GM10248 (cell line): ENCODE measurements around the gene SLC35B2.

Experiments used
- CTCF ChIA-PET: fragments of 300-600 bp; sonication (Branson Sonifier 250); formaldehyde crosslinking; extraction: SDS; loops from one replicate; lab custom pipeline; 2021; ENCODE audit warnings: antibody characterized with exemption; lab: Yijun Ruan, JAX
- POLR2A ChIA-PET: fragments of 350-650 bp; sonication (Branson Sonifier 250); formaldehyde crosslinking; extraction: SDS; loops from one replicate; lab custom pipeline; 2020; ENCODE audit warnings: antibody characterized with exemption; lab: Yijun Ruan, JAX
- DNase-seq: peaks from one replicate; pipeline ENCODE4 v3.0.0; 2012; ENCODE audit errors: extremely low spot score
- TF ChIP-seq, protein P1 (sequence below): IDR thresholded peaks from 2 replicates; pipeline ENCODE4 v1.5.1; 2012; ENCODE audit warnings: mild to moderate bottlenecking, low read depth; ENCODE audit errors: extremely low read depth, missing control alignments, control extremely low read depth

SLC35B2 gene

DNA sequence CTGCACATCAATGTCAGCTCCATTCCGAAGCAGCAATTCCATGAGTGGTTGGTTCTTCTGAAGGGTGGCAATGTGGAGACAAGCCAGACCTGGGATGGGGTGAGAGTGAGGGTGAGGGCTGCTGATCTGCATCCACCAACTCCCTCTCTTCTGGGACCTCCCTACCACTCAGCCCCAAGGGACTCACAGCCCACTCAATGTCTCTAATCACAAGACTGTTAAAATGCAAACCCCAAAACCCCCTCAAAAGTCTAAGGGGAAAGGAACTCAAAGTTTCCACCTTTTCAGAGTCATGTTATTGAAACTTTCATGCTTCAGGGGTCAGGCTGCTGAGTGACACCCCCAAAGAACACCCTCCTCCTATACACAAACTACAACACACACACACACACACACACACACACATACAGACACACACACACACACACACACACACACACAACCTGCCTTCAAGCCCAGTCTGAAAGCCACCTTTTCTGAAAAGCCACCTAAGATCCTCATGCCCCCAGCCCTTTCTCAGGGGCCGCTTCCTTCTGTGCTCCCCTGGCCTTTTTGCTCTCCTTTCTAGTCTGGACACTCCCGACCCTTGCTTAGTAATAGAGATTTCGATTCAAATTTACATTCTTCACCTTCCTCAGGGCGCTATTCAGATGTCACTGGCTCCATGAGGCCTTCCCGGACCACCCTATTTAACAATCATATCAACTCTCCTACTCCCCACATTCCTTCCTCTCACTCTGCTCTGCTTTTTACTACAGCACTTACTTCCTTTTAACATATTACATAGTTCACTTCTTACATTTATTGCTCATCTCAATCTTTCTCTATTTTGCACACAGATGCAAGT is 3.3 kb upstream of the SLC35B2 start:
- ChIA-PET POLR2A (interaction anchor here (0.5 to 2.7 kb wide), 3 partner anchors 9 to 16 kb away, joined by 9 to 19 read pairs (median 9); partner anchors contain the start of gene HSP90AB1), CTCF (interaction anchor here (1.7 kb wide), 1 partner anchor 23 kb away, joined by 5 read pairs; no protein-coding TSS in a partner anchor)
- DNase-seq: peak; percentile 61
- TF ChIP-seq, protein P1, sequence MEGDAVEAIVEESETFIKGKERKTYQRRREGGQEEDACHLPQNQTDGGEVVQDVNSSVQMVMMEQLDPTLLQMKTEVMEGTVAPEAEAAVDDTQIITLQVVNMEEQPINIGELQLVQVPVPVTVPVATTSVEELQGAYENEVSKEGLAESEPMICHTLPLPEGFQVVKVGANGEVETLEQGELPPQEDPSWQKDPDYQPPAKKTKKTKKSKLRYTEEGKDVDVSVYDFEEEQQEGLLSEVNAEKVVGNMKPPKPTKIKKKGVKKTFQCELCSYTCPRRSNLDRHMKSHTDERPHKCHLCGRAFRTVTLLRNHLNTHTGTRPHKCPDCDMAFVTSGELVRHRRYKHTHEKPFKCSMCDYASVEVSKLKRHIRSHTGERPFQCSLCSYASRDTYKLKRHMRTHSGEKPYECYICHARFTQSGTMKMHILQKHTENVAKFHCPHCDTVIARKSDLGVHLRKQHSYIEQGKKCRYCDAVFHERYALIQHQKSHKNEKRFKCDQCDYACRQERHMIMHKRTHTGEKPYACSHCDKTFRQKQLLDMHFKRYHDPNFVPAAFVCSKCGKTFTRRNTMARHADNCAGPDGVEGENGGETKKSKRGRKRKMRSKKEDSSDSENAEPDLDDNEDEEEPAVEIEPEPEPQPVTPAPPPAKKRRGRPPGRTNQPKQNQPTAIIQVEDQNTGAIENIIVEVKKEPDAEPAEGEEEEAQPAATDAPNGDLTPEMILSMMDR: no peak

DNA sequence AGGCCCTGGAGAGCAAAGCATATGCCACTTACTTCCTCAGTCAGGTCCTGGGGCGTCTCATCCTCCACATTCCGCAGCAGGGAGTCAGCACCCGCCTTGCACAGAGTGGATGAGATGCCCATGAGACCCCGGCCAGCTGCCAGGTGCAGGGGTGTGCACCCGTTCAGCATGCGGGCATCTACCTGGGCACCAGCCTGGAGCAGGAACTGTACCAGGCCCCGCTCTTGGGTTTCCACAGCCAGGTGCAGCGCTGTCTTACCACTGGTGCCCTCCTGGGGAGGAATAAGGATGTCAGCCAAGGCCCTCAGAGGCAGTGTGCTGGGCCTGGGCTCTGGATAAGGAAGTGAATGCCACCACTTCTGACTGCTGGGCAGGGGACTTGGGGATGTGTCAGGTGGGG is 2.7 kb upstream of the SLC35B2 start:
- ChIA-PET POLR2A (no interaction called here), CTCF (no interaction called here)
- TF ChIP-seq, protein P1: no peak
- DNase-seq: no peak

DNA sequence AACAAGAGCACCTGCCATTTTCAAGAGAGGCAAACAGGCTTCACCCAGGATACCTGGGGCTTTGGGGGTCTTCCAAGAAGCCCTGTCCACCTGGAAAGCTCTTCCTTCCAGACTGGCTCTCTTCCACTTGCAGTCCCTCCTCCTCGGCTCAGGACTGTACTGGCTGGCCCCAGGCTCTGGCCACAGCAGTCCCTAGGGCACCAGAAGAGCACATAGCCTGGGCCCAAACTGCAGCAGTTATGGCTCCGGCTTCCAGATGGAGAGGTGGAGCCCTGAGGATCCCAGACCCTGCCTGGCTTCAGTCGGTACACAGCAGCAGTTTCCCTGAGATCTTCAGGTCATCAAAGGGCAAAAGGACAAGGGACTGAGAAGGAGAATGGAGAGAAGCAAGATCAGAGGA is 1.6 kb upstream of the SLC35B2 start:
- POLR2A ChIA-PET: no interaction called here
- TF ChIP-seq, protein P1: no peak
- DNase-seq: no peak
- CTCF ChIA-PET: interaction anchor here (0.9 to 1.0 kb wide), 3 partner anchors 17 to 47 kb away, joined by 3 to 4 read pairs (median 3); no protein-coding TSS in a partner anchor

DNA sequence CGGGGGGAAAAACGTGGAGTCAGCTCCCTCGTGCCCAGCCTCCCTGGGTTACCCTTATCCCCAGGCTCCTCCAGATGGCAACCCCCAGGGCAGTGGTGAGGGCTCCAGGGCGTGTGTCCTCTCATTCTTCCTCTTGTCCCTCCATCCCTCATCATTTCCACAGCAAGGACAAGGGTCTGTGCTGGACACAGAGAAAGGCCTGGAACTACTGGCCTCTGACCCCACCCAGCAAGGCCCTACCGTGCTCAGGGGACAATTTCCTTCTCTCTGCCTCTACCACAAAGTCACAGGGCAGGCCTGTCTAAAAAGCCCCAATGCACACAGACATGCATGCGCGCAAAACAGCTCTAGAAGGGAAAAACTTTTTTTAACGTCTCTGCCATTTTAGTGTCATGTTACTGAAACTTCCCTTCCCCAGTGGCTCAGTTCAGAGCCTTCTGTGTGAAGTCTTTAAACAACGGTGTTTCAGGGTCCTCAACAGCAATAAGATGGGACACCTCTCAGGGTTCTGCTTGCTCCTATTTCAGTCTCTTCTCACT is 1.1 kb upstream of the SLC35B2 start:
- no peak for DNase-seq
- POLR2A ChIA-PET: no interaction called here
- CTCF ChIA-PET: interaction anchor here (0.9 to 1.0 kb wide), 4 partner anchors 8 to 47 kb away, joined by 3 to 5 read pairs (median 4); no protein-coding TSS in a partner anchor
- TF ChIP-seq, protein P1: no peak

DNA sequence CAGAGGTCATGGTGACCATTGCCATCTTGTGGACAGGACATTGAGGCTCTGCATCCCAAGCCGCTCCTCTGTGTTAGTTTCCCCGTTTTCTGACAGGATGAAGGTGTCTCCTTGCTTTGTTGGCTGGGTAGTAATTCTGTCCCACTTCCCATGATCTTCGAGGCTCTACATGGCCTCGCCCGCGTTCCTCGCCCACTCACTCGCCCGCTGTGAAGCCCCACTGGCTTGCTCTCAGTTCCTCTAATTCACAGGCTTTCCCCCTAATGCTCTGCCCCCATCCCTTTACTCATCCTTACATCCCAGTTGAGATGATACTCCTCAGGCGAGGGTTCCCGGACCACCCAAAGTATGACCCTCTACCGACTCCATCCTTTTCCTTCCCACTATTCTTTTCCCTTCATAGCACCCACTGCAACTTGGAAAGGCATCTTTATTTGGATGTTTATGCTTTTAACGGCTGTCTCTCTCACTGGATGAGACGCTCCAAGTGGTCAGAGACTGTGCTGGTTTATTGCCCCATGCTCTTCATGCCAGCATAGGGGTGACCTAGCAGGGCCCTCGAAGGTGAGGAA is 511 bp upstream of the SLC35B2 start:
- no peak for DNase-seq
- TF ChIP-seq, protein P1: peak; percentile 2
- ChIA-PET CTCF (interaction anchor here (0.9 to 1.8 kb wide), 7 partner anchors 9 to 23 kb away, joined by 3 to 11 read pairs (median 5); no protein-coding TSS in a partner anchor), POLR2A (interaction anchor here (1.7 to 3.7 kb wide), 2 partner anchors 11 to 35 kb away, joined by 6 to 56 read pairs; partner anchors contain the start of genes HSP90AB1 and SLC29A1)

DNA sequence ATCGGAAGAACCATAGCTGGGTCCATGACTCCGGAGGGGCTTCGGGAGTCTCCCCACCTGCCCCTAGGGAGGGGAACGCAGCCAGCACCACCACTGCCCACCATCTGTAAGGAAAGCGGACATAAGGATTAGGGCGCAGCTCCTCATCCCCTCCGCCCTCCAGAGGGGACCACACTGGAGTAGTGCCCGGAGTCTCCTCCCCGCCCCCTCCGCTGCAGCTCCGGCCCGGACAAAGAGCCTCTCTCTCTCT is 628 bp downstream of the SLC35B2 start:
- CTCF ChIA-PET: interaction anchor here (0.7 to 1.8 kb wide), 25 partner anchors 8 to 589 kb away, joined by 3 to 12 read pairs (median 4); partner anchors contain the start of gene AARS2
- POLR2A ChIA-PET: interaction anchor here (0.7 to 3.7 kb wide), 8 partner anchors 10 to 131 kb away, joined by 3 to 56 read pairs (median 4); partner anchors contain the start of genes CDC5L, HSP90AB1 and SLC29A1
- DNase-seq: no peak
- TF ChIP-seq, protein P1: no peak
